Tibial nerve (tissue), 4 donors: ENCODE results near the gene KBTBD13.

Experiments used
- CTCF ChIP-seq, 5 experiments: fragments of 200-600 bp in 3 of 5; fragments of 450-650 bp in 2 of 5; sonication (generic) in 3 of 5; IDR thresholded peaks; one replicate each; pipeline ENCODE4 v1.5.1; 2016 to 2019; ENCODE audit warnings: antibody characterized with exemption in 5 of 5, mild to moderate bottlenecking in 3 of 5, moderate library complexity in 2 of 5
- EP300 ChIP-seq, 2 donors: sonication (generic); formaldehyde crosslinking; IDR thresholded peaks; one replicate each; pipeline ENCODE4 v1.6.1; 2017; ENCODE audit warnings: antibody characterized with exemption in 2 of 2, mild to moderate bottlenecking in 1 of 2

GRCh38 chr15:65062726-65063125 lies 13.8 kb upstream of the KBTBD13 start:
- TF ChIP-seq EP300 (IDR thresholded peaks at IDR 0.05) (no peak), CTCF (IDR thresholded peaks at IDR 0.05) (no peak)
